ENCODE measurements around the gene TSR2.
"Not testable (repeated sequence)": the region's sequence is repeated elsewhere in the genome, so short reads cannot be mapped to it uniquely, and the experiment has no call there.

Gene TSR2

GRCh38 chrX:54473993-54474859, 34.0 kb downstream of the TSR2 start:
- no peak for DNase-seq

DNA sequence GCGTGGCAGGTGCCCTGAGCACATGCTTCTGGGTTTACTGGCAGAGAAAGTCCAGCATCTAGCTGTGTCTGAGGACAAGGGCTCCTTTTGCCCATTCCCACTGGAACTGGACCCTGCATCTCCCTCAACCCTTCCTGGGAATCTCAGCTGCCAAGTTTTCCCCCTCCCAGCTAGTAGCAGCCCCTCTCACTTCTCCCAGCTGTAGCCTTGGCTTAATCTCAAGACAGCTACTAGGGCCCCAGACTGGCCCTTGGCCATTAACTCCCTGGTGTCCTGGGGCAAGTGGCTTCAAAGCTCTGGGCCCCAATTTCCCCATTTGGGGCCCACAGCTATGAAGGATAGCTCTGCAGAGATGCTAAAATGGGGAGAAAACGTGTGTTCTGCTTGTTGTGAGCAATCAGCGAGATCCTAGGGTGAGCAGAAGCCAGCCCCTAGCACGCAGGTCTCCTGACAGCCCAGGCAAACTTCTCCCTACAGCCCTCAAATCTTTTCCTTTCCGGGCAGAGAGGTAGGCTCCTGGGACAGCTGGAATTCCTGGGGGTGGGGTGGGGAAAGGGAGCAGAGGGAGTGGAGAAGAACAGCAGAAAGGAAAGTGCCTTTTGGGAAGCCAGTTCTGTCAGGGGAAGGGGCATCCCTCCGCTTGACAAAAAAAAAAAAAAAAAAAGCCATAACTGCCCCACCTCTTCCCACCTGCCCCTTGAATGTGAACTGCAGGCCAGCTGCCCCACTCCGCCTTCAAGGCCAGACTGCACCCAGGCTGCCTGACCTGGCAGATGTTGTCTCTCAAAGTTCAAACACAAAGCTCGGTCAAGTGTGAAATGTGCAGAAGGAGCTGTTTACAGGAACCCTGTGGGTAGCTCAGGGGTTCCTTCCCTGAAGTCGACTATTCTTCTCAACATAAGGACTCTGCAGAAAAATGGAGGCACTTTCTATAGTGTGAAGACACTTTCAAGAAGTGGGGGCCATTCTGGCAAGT, 39.2 kb downstream of the TSR2 start:
- no peak for DNase-seq

- DNase-seq: no peak
Observed at GRCh38 chrX:54482839-54483593, 42.8 kb downstream of the TSR2 start.

- DNase-seq: no peak
Observed at GRCh38 chrX:54483946-54484345, 43.7 kb downstream of the TSR2 start.

GRCh38 chrX:54484666-54485065, 44.5 kb downstream of the TSR2 start:
- DNase-seq: no peak

DNA sequence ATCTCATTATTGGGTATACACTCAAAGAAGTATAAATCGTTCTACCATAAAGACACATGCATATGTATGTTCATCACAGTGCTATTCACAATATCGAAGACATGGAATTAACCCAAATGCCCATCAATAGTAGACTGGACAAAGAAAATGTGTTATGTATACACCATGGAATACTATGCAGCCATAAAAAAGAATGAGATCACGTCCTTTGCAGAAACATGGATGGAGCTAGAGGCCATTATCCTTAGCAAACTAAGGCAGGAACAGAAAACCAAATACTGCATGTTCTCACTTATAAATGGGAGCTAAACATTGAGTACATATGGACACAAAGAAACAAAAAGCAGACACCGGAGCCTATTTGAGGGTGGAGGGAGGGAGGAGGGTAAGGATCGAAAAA, 49.6 kb downstream of the TSR2 start:
- DNase-seq: not testable (repeated sequence)

GRCh38 chrX:54492340-54492739, 52.1 kb downstream of the TSR2 start:
- no peak for DNase-seq

GRCh38 chrX:54494166-54494988, 54.2 kb downstream of the TSR2 start:
- no peak for DNase-seq

Measured in NCI-H1436 treated with DMSO at 0.1 percent for 48 hours (cell line).